ENCODE data around the gene USP40. TPM values are rescaled to one million over a fixed set of nuclear protein-coding genes. Genes with fewer than 3 reads are reported as not detected.

Gene USP40
- total RNA-seq, 1 donor: 48.8 TPM

DNA sequence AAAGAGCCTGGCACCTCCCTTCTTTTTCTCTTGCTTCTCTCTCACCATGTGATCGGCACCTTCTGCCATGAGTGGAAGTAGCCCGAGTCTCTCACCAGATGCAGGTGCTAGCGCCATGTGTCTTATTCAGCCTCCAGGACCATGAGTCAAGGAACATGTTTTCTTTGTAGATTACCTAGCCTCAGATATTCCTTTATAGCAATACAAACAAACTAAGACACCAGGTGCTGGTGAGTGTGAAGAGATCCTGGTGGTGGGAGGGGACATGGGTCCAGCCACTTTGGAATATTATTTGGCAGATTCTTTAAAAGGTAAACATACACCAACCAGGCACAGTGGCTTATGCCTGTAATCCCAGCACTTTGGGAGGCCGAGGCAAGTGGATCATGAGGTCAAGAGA is 5.9 kb upstream of the USP40 start:
- TF ChIP-seq CTCF (IDR thresholded peaks at IDR 0.05; ENCODE audit: insufficient read depth, low read depth, low read length): no peak
- DNase-seq (ENCODE audit: low read depth): no peak
- H3K4me3 ChIP-seq (ENCODE audit: low read depth, low read length): no peak overlapping the region

GRCh38 chr2:233571462-233571861 is 4.9 kb upstream of the USP40 start:
- no peak for DNase-seq (ENCODE audit: low read depth)
- no peak for TF ChIP-seq CTCF (IDR thresholded peaks at IDR 0.05; ENCODE audit: insufficient read depth, low read depth, low read length)
- H3K4me3 ChIP-seq (ENCODE audit: low read depth, low read length): no peak overlapping the region

GRCh38 chr2:233571001-233571400 is 4.4 kb upstream of the USP40 start:
- no peak overlapping the region for H3K4me3 ChIP-seq (ENCODE audit: low read depth, low read length)
- DNase-seq (ENCODE audit: low read depth): no peak
- no peak for TF ChIP-seq CTCF (IDR thresholded peaks at IDR 0.05; ENCODE audit: insufficient read depth, low read depth, low read length)

GRCh38 chr2:233565685-233566140 is 869 bp downstream of the USP40 start:
- no peak for TF ChIP-seq CTCF (IDR thresholded peaks at IDR 0.05; ENCODE audit: insufficient read depth, low read depth, low read length)
- peak overlapping the region; percentile 73 for H3K4me3 ChIP-seq (ENCODE audit: low read depth, low read length)
- DNase-seq (ENCODE audit: low read depth): no peak

DNA sequence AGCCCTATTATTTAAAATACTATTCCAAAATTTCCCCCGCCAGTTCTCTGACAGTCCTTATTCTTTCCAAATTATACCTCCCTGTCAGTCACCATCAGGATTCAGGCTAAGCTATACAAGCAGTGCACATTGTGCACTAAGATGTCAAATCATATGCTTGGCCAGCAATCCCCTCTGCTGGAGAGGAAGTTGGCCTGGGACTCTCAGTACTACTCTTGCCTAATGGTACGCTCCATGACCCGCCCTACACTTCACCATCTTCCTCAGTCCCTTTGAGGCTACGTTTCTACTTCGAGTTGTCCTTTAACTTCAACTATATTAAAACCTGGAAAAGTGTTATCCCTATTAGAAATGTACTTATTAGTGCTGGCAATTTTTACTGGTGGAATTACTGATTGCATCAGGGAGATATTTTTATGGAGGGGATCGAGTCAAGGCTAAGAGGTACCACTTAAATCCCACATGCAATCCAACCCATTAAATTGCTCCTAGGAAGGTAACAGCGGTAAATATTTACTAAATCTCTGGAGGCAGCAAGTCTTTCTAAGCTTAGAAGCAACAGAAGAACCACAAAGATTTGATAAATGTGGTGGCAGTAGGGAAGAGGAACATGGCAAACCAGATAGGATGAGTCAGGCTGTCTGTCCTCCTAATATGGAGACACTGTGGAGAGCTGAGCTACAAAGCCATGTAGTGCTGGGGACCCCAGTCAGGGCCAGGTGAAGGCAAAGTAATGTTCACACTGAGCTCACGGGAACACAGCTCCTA is 2.7 kb downstream of the USP40 start:
- DNase-seq (ENCODE audit: low read depth): peak; percentile 78
- no peak for TF ChIP-seq CTCF (IDR thresholded peaks at IDR 0.05; ENCODE audit: insufficient read depth, low read depth, low read length)
- no peak overlapping the region for H3K4me3 ChIP-seq (ENCODE audit: low read depth, low read length)

DNA sequence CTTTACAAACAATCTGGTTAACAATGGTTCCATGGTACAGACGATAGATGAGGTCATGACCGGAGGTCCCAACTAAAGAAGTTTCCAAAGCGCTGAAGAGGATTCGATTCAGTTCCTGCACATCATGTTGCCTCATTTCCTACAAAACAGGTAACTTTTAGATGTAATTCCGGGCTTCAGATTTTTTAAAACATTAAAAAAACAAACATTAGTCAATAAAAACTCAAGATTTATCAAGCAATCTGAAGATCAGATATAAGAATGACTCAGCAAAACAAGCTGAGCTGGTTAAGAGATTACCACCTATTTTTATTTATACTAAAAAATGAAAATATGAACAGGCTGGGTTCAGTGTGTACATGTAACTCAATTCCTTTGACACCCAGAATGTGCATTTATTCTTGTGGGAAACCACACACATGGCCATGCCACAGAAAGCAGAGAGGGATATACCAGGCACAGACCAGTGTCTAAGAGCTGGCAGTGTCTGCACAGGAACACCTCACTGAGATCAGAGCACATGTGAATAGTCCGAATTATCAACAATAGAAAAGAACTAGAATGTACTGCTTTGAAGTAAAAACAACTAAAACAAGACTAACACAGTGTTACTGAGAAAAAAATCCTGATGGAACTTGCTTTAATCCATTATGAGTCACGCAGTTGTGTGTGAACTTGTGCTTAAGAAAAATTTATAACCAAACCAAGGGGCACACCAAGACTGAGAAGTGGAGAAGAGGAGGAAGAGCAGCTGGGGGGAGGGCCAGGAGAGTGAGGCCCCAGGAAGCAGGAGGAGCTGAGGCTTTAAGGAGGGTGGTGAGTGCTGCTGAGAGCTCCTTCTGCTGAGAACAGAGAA is 9.5 kb downstream of the USP40 start:
- no peak for TF ChIP-seq CTCF (IDR thresholded peaks at IDR 0.05; ENCODE audit: insufficient read depth, low read depth, low read length)
- DNase-seq (ENCODE audit: low read depth): peak; percentile 89
- no peak overlapping the region for H3K4me3 ChIP-seq (ENCODE audit: low read depth, low read length)
